K562 (cell line): ENCODE measurements around the gene MAPK1IP1L. TPM values are rescaled to one million over a fixed set of nuclear protein-coding genes. Genes with fewer than 3 reads are reported as not detected.
A peak's percentile ranks its signal among the peaks of the same experiment; 100 is the strongest.

Source experiments
- RBFOX2 ChIP-seq: fragments of 200-400 bp; formaldehyde crosslinking; IDR thresholded peaks from 2 replicates; pipeline ENCODE4 v1.6.1; 2017; ENCODE audit warnings: low read depth, mild to moderate bottlenecking, low read length, moderate library complexity
- ZNF146 ChIP-seq: IDR thresholded peaks from one replicate; pipeline ENCODE4 v1.6.1; 2018; ENCODE audit warnings: missing compliant biosample characterization; ENCODE audit not compliant: unreplicated experiment
- polyA plus RNA-seq, 8 experiments: library from polyadenylated mRNA; depleted of rRNA in 4 of 8; stranded (reverse) in 5 of 8; unstranded in 3 of 8; fragments of >200 nt; fragmentation: Nextera tagmentation in 2 of 8; fragmentation: Illumina TruSeq in 1 of 8; extraction: Ambion mirVana in 2 of 8; extraction: Trizol in 1 of 8; gene quantifications; 2 replicates each; pipeline versions ENCODE4 v1.2.1 to v1.2.3, GENCODE V29; 2011 to 2014; ENCODE audit warnings: inconsistent platforms in 1 of 8, missing spikeins in 1 of 8
- total RNA-seq, 7 experiments: library from RNA; depleted of rRNA in 6 of 7; stranded (reverse); fragments of >200 nt in 6 of 7; fragmentation: Illumina TruSeq in 2 of 7; extraction: Trizol in 2 of 7; gene quantifications; 2 replicates each; pipeline versions ENCODE4 v1.2.1 to v1.2.3, GENCODE V29; 2011 to 2021; ENCODE audit warnings: low replicate concordance in 1 of 7
- TF ChIP-seq, protein P1 (sequence below), 2 experiments: fragments of 150-350 bp in 1 of 2; IDR thresholded peaks; 2 replicates each; pipeline ENCODE4 v1.6.1; 2012 to 2016; ENCODE audit warnings: low read depth in 2 of 2, low read length in 2 of 2, mild to moderate bottlenecking in 1 of 2, moderate library complexity in 1 of 2
- TF ChIP-seq, protein P2 (sequence below): sonication (generic); formaldehyde crosslinking; IDR thresholded peaks from 2 replicates; pipeline ENCODE4 v1.8.0; 2022; ENCODE audit warnings: mild to moderate bottlenecking, missing genetic modification reagents, borderline replicate concordance
- TF ChIP-seq, protein P3 (sequence below): fragments of 450-650 bp; IDR thresholded peaks from 2 replicates; pipeline ENCODE4 v1.6.1; 2017; ENCODE audit warnings: antibody characterized with exemption, mild to moderate bottlenecking
- TF ChIP-seq, protein P4 (sequence below): fragments of 250-450 bp; sonication (Bioruptor Pico); IDR thresholded peaks from 2 replicates; pipeline ENCODE4 v1.5.0; 2021
- TF ChIP-seq, protein P5 (sequence below): sonication (generic); formaldehyde crosslinking; IDR thresholded peaks from 2 replicates; pipeline ENCODE4 v1.8.0; 2022; ENCODE audit warnings: mild to moderate bottlenecking, missing genetic modification reagents
- TF ChIP-seq, protein P6 (sequence below): fragments of 250-450 bp; sonication (Bioruptor Pico); IDR thresholded peaks from 2 replicates; pipeline ENCODE4 v1.4.0; 2020

The MAPK1IP1L gene
- total and polyA plus RNA-seq, 9 of the 15 experiments (the other 6 are each of a cell fraction or from before 2014, with no cell fraction given): 32.7 to 99.4 (median 49.8) TPM

DNA sequence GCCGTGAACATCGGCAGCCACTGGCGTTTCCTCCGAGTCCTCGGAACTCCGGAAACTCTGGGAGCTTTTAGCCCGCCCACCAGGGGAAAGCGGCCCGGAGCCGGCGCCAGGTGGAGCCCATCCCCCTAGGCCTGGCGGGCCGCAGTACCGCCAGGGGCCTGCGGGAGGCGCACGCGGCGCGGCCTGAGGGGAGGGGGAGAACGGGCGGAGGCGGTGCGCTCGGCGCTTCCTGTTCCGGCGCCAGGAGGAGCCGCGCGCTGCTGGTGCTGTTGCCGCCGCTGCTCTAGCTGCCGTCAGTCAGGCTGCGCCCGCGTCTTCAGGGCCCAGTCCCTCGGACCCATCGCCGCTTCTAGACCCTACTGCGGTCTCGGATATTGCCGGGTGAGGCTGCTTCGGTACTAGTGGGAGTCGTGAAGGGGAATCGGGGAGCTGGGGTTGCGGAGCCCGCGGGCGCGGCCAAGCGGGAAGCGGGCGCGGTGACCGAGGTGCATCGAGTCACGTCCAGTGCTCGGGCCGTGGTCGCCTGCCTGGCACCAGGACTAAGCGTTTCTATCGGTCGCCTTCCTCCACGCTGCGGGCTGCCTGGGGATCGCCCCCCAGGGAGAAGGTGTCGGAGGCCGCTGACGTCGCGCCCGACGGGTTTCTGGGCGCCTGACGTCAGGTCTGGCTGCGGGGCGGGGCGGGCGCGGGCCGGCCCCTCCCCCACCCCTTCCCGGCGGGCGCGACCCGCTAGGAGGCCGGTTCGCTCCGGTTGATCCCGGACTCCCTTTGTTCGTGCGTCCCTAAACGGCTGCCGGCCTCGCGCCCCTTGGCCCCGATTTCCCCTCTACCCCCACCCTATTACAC lies at the start of gene MAPK1IP1L (continued):
- TF ChIP-seq RBFOX2 (peak; percentile 98), ZNF146 (CRISPR knock-in tag) (peak; percentile 11)
- TF ChIP-seq, protein P1, sequence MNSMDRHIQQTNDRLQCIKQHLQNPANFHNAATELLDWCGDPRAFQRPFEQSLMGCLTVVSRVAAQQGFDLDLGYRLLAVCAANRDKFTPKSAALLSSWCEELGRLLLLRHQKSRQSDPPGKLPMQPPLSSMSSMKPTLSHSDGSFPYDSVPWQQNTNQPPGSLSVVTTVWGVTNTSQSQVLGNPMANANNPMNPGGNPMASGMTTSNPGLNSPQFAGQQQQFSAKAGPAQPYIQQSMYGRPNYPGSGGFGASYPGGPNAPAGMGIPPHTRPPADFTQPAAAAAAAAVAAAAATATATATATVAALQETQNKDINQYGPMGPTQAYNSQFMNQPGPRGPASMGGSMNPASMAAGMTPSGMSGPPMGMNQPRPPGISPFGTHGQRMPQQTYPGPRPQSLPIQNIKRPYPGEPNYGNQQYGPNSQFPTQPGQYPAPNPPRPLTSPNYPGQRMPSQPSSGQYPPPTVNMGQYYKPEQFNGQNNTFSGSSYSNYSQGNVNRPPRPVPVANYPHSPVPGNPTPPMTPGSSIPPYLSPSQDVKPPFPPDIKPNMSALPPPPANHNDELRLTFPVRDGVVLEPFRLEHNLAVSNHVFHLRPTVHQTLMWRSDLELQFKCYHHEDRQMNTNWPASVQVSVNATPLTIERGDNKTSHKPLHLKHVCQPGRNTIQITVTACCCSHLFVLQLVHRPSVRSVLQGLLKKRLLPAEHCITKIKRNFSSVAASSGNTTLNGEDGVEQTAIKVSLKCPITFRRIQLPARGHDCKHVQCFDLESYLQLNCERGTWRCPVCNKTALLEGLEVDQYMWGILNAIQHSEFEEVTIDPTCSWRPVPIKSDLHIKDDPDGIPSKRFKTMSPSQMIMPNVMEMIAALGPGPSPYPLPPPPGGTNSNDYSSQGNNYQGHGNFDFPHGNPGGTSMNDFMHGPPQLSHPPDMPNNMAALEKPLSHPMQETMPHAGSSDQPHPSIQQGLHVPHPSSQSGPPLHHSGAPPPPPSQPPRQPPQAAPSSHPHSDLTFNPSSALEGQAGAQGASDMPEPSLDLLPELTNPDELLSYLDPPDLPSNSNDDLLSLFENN (IDR thresholded peaks at IDR 0.05; ENCODE audit: low read depth in 2 of 2, low read length in 2 of 2): peak in 1 of 2 experiments; percentile 72; a peak in 2 of 4 replicates
- TF ChIP-seq, protein P2, sequence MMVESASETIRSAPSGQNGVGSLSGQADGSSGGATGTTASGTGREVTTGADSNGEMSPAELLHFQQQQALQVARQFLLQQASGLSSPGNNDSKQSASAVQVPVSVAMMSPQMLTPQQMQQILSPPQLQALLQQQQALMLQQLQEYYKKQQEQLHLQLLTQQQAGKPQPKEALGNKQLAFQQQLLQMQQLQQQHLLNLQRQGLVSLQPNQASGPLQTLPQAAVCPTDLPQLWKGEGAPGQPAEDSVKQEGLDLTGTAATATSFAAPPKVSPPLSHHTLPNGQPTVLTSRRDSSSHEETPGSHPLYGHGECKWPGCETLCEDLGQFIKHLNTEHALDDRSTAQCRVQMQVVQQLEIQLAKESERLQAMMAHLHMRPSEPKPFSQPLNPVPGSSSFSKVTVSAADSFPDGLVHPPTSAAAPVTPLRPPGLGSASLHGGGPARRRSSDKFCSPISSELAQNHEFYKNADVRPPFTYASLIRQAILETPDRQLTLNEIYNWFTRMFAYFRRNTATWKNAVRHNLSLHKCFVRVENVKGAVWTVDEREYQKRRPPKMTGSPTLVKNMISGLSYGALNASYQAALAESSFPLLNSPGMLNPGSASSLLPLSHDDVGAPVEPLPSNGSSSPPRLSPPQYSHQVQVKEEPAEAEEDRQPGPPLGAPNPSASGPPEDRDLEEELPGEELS: no peak
- TF ChIP-seq, protein P3, sequence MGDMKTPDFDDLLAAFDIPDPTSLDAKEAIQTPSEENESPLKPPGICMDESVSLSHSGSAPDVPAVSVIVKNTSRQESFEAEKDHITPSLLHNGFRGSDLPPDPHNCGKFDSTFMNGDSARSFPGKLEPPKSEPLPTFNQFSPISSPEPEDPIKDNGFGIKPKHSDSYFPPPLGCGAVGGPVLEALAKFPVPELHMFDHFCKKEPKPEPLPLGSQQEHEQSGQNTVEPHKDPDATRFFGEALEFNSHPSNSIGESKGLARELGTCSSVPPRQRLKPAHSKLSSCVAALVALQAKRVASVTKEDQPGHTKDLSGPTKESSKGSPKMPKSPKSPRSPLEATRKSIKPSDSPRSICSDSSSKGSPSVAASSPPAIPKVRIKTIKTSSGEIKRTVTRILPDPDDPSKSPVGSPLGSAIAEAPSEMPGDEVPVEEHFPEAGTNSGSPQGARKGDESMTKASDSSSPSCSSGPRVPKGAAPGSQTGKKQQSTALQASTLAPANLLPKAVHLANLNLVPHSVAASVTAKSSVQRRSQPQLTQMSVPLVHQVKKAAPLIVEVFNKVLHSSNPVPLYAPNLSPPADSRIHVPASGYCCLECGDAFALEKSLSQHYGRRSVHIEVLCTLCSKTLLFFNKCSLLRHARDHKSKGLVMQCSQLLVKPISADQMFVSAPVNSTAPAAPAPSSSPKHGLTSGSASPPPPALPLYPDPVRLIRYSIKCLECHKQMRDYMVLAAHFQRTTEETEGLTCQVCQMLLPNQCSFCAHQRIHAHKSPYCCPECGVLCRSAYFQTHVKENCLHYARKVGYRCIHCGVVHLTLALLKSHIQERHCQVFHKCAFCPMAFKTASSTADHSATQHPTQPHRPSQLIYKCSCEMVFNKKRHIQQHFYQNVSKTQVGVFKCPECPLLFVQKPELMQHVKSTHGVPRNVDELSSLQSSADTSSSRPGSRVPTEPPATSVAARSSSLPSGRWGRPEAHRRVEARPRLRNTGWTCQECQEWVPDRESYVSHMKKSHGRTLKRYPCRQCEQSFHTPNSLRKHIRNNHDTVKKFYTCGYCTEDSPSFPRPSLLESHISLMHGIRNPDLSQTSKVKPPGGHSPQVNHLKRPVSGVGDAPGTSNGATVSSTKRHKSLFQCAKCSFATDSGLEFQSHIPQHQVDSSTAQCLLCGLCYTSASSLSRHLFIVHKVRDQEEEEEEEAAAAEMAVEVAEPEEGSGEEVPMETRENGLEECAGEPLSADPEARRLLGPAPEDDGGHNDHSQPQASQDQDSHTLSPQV: peak; percentile 56
- TF ChIP-seq, protein P4, sequence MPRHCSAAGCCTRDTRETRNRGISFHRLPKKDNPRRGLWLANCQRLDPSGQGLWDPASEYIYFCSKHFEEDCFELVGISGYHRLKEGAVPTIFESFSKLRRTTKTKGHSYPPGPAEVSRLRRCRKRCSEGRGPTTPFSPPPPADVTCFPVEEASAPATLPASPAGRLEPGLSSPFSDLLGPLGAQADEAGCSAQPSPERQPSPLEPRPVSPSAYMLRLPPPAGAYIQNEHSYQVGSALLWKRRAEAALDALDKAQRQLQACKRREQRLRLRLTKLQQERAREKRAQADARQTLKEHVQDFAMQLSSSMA (CRISPR knock-in tag): peak; percentile 47; the same call in 1 of the 2 replicates
- TF ChIP-seq, protein P5, sequence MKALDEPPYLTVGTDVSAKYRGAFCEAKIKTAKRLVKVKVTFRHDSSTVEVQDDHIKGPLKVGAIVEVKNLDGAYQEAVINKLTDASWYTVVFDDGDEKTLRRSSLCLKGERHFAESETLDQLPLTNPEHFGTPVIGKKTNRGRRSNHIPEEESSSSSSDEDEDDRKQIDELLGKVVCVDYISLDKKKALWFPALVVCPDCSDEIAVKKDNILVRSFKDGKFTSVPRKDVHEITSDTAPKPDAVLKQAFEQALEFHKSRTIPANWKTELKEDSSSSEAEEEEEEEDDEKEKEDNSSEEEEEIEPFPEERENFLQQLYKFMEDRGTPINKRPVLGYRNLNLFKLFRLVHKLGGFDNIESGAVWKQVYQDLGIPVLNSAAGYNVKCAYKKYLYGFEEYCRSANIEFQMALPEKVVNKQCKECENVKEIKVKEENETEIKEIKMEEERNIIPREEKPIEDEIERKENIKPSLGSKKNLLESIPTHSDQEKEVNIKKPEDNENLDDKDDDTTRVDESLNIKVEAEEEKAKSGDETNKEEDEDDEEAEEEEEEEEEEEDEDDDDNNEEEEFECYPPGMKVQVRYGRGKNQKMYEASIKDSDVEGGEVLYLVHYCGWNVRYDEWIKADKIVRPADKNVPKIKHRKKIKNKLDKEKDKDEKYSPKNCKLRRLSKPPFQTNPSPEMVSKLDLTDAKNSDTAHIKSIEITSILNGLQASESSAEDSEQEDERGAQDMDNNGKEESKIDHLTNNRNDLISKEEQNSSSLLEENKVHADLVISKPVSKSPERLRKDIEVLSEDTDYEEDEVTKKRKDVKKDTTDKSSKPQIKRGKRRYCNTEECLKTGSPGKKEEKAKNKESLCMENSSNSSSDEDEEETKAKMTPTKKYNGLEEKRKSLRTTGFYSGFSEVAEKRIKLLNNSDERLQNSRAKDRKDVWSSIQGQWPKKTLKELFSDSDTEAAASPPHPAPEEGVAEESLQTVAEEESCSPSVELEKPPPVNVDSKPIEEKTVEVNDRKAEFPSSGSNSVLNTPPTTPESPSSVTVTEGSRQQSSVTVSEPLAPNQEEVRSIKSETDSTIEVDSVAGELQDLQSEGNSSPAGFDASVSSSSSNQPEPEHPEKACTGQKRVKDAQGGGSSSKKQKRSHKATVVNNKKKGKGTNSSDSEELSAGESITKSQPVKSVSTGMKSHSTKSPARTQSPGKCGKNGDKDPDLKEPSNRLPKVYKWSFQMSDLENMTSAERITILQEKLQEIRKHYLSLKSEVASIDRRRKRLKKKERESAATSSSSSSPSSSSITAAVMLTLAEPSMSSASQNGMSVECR (CRISPR knock-in tag): peak; percentile 86
- TF ChIP-seq, protein P6, sequence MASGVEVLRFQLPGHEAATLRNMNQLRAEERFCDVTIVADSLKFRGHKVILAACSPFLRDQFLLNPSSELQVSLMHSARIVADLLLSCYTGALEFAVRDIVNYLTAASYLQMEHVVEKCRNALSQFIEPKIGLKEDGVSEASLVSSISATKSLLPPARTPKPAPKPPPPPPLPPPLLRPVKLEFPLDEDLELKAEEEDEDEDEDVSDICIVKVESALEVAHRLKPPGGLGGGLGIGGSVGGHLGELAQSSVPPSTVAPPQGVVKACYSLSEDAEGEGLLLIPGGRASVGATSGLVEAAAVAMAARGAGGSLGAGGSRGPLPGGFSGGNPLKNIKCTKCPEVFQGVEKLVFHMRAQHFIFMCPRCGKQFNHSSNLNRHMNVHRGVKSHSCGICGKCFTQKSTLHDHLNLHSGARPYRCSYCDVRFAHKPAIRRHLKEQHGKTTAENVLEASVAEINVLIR (CRISPR knock-in tag): peak; percentile 80
